Panc1 (cell line): ENCODE data around the gene THADA. TPM values are rescaled to one million over a fixed set of nuclear protein-coding genes. Genes with fewer than 3 reads are reported as not detected.

Experiments used
- ATAC-seq: fragments of 200-7000 bp; cut with Tn5 transposase; 2 replicates; pipeline ENCODE4 v1.9.1; 2020; ENCODE audit warnings: mild to moderate bottlenecking, moderate library complexity
- BruUV-seq: library from RNA; stranded (reverse); fragments of 400-500 nt; replicated peaks from 2 replicates; lab custom pipeline; 2021; lab: Mats Ljungman, UMichigan
- CTCF ChIA-PET: fragments of 300-600 bp; sonication (Branson Sonifier 250); formaldehyde crosslinking; loops from one replicate; lab custom pipeline; 2022; ENCODE audit warnings: antibody characterized with exemption; lab: Charles Lee
- POLR2A ChIA-PET: fragments of 300-600 bp; sonication (Branson Sonifier 250); formaldehyde crosslinking; loops from one replicate; lab custom pipeline; 2022; ENCODE audit warnings: antibody characterized with exemption; lab: Charles Lee
- DNase-seq: peaks from one replicate; pipeline ENCODE4 v3.0.0-alpha.2; 2010; ENCODE audit warnings: low read depth, low spot score
- H3K27ac ChIP-seq: 2 replicates; pipeline ENCODE4 v1.5.1; 2011; ENCODE audit warnings: mild to moderate bottlenecking, low read length, inconsistent platforms
- H3K27me3 ChIP-seq: fragments of 200-500 bp; sonication (Bioruptor generic); 2 replicates; pipeline ENCODE4 v1.6.0; 2014; ENCODE audit warnings: low read length, inconsistent platforms; ENCODE audit not compliant: control insufficient read depth, insufficient read depth
- H3K36me3 ChIP-seq: fragments of 200-500 bp; sonication (Bioruptor generic); 2 replicates; pipeline ENCODE4 v1.5.1; 2014; ENCODE audit warnings: inconsistent platforms, mild to moderate bottlenecking, low read length, moderate library complexity; ENCODE audit not compliant: control insufficient read depth, insufficient read depth
- H3K4me1 ChIP-seq: 2 replicates; pipeline ENCODE4 v1.5.1; 2011; ENCODE audit warnings: inconsistent platforms, mild to moderate bottlenecking, low read length, moderate library complexity; ENCODE audit not compliant: control insufficient read depth, insufficient read depth
- H3K4me3 ChIP-seq, 2 experiments: 2 replicates each; pipeline ENCODE4 v1.5.1; 2011 to 2012; ENCODE audit warnings: low read depth in 2 of 2, low read length in 2 of 2, mild to moderate bottlenecking in 2 of 2, inconsistent platforms in 1 of 2, moderate library complexity in 1 of 2
- H3K9me3 ChIP-seq: fragments of 200-500 bp; sonication (Bioruptor generic); 2 replicates; pipeline ENCODE4 v1.5.1; 2014; ENCODE audit warnings: low read depth, mild to moderate bottlenecking, inconsistent platforms, low read length, moderate library complexity; ENCODE audit not compliant: control insufficient read depth, insufficient read depth
- POLR2AphosphoS5 ChIP-seq: IDR thresholded peaks from 2 replicates; pipeline ENCODE4 v1.6.1; 2012; ENCODE audit warnings: mild to moderate bottlenecking, low read depth, low read length, moderate library complexity
- SIN3A ChIP-seq: IDR thresholded peaks from 2 replicates; pipeline ENCODE4 v1.6.1; 2012; ENCODE audit warnings: low read depth, mild to moderate bottlenecking, low read length, moderate library complexity, borderline replicate concordance; ENCODE audit not compliant: insufficient read depth
- TCF7L2 ChIP-seq: IDR thresholded peaks from 2 replicates; pipeline ENCODE4 v1.6.1; 2011; ENCODE audit warnings: mild to moderate bottlenecking, low read depth, low read length, inconsistent platforms
- in situ Hi-C: cut with HindIII; loops from 2 replicates; pipeline ENCODE4 v1.10.0; 2016; ENCODE audit warnings: low sequenced_read_pairs, low pct_unique_long_range_greater_than_20kb
- intact Hi-C: fragments of 100-400 bp; cut with micrococcal nuclease; formaldehyde crosslinking; loops from one replicate; pipeline ENCODE4 v1.10.0; 2022; ENCODE audit not compliant: unreplicated experiment
- total RNA-seq: library from RNA; stranded (reverse); gene quantifications from one replicate; pipeline ENCODE4 v1.2.1, GENCODE V29; 2021; ENCODE audit not compliant: unreplicated experiment
- TF ChIP-seq, protein P1 (sequence below): fragments of 450-650 bp; IDR thresholded peaks from 2 replicates; pipeline ENCODE4 v1.5.1; 2017; ENCODE audit warnings: mild to moderate bottlenecking
- TF ChIP-seq, protein P2 (sequence below), 2 experiments: IDR thresholded peaks; 2 replicates each; pipeline ENCODE4 v1.6.1; 2011 to 2012; ENCODE audit warnings: low read depth in 2 of 2, control low read depth in 1 of 2, low read length in 1 of 2, mild to moderate bottlenecking in 1 of 2, moderate library complexity in 1 of 2; ENCODE audit not compliant: insufficient read depth in 1 of 2

THADA gene
- total RNA-seq, 1 experiment from 2014 or later: 37.2 TPM

DNA sequence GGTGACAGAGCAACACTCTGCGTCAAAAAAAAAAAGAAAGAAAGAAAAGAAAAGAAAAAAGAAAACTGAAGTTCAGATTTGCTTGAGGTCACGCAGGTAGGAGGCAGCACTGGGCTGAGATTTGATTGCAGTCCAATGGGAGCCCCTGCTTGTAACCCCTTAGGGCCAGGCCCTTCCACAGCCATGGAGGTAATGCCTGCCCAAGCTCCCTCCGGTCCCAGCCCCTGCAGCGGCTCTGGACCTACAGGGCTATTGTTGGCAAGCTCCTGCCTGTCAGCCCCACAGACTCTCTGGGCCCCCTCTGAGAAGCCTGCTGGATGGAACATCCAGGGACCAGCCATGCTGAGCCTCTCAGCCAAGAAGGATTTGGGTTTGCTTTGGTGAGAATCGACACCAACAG is 381.6 kb downstream of the THADA start:
- no peak for ATAC-seq
- BruUV-seq: no TSS peak
- TF ChIP-seq, protein P1, sequence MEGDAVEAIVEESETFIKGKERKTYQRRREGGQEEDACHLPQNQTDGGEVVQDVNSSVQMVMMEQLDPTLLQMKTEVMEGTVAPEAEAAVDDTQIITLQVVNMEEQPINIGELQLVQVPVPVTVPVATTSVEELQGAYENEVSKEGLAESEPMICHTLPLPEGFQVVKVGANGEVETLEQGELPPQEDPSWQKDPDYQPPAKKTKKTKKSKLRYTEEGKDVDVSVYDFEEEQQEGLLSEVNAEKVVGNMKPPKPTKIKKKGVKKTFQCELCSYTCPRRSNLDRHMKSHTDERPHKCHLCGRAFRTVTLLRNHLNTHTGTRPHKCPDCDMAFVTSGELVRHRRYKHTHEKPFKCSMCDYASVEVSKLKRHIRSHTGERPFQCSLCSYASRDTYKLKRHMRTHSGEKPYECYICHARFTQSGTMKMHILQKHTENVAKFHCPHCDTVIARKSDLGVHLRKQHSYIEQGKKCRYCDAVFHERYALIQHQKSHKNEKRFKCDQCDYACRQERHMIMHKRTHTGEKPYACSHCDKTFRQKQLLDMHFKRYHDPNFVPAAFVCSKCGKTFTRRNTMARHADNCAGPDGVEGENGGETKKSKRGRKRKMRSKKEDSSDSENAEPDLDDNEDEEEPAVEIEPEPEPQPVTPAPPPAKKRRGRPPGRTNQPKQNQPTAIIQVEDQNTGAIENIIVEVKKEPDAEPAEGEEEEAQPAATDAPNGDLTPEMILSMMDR: no peak
- no peak for TF ChIP-seq TCF7L2
- TF ChIP-seq SIN3A: no peak
- TF ChIP-seq POLR2AphosphoS5: no peak
- TF ChIP-seq, protein P2, sequence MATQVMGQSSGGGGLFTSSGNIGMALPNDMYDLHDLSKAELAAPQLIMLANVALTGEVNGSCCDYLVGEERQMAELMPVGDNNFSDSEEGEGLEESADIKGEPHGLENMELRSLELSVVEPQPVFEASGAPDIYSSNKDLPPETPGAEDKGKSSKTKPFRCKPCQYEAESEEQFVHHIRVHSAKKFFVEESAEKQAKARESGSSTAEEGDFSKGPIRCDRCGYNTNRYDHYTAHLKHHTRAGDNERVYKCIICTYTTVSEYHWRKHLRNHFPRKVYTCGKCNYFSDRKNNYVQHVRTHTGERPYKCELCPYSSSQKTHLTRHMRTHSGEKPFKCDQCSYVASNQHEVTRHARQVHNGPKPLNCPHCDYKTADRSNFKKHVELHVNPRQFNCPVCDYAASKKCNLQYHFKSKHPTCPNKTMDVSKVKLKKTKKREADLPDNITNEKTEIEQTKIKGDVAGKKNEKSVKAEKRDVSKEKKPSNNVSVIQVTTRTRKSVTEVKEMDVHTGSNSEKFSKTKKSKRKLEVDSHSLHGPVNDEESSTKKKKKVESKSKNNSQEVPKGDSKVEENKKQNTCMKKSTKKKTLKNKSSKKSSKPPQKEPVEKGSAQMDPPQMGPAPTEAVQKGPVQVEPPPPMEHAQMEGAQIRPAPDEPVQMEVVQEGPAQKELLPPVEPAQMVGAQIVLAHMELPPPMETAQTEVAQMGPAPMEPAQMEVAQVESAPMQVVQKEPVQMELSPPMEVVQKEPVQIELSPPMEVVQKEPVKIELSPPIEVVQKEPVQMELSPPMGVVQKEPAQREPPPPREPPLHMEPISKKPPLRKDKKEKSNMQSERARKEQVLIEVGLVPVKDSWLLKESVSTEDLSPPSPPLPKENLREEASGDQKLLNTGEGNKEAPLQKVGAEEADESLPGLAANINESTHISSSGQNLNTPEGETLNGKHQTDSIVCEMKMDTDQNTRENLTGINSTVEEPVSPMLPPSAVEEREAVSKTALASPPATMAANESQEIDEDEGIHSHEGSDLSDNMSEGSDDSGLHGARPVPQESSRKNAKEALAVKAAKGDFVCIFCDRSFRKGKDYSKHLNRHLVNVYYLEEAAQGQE (IDR thresholded peaks at IDR 0.05; ENCODE audit: insufficient read depth in 1 of 2, low read depth in 2 of 2, low read length in 1 of 2): no peak
- ChIA-PET CTCF (no interaction called here), POLR2A (no interaction called here)
- H3K36me3 ChIP-seq: no peaks in the 10 kb centered on the region
- no peaks in the 10 kb centered on the region for H3K27me3 ChIP-seq
- H3K4me1 ChIP-seq: peaks cover 15% of the 10 kb centered on the region
- no peak overlapping the region for H3K27ac ChIP-seq
- intact Hi-C loops (no loop called here), in situ Hi-C loops (no loop called here)
- DNase-seq: no peak
- no peak overlapping the region for H3K4me3 ChIP-seq
- H3K9me3 ChIP-seq: no peaks in the 10 kb centered on the region

DNA sequence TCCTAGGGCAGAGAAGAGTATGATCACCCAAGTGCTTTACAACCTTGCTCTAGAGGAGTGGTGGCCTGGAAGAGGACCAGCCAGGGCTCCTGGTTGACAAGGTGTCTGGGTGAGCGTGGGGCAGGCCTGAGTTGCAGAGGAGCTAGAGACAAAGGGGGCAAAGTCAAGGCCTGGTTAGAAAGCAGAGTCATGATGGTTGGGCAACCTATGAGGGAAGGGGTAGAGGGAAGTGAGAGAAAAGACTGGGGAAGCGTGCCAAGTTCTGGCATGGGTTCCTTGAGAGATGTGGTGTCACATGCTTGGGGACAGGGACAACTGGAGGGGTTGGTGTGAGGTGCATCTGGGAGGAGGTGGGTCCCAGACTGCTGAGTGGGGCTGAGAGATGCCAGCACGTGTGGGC is 382.9 kb downstream of the THADA start:
- H3K27ac ChIP-seq: no peak overlapping the region
- H3K4me1 ChIP-seq: peaks cover 2% of the 10 kb centered on the region
- no peak overlapping the region for H3K4me3 ChIP-seq
- intact Hi-C loops: no loop called here
- TF ChIP-seq SIN3A (no peak), TCF7L2 (no peak), POLR2AphosphoS5 (no peak)
- TF ChIP-seq, protein P2 (IDR thresholded peaks at IDR 0.05; ENCODE audit: insufficient read depth in 1 of 2, low read depth in 2 of 2, low read length in 1 of 2): no peak
- TF ChIP-seq, protein P1: no peak
- H3K36me3 ChIP-seq: no peaks in the 10 kb centered on the region
- in situ Hi-C loops: no loop called here
- no peaks in the 10 kb centered on the region for H3K9me3 ChIP-seq
- CTCF ChIA-PET: no interaction called here
- DNase-seq: no peak
- POLR2A ChIA-PET: no interaction called here
- no peaks in the 10 kb centered on the region for H3K27me3 ChIP-seq
- ATAC-seq: no peak
- no TSS peak for BruUV-seq
